K562 (cell line): Measurements from ENCODE around the gene ZNF337. TPM values are rescaled to one million over a fixed set of nuclear protein-coding genes. Genes with fewer than 3 reads are reported as not detected.

Experiments used
- ATAC-seq: fragments of 200-7000 bp; cut with Tn5 transposase; 3 replicates; pipeline ENCODE4 v1.9.1; 2020; ENCODE audit warnings: moderate library complexity
- BruUV-seq: library from RNA; stranded (reverse); fragments of 400-500 nt; replicated peaks from 2 replicates; lab custom pipeline; 2021; lab: Mats Ljungman, UMichigan
- CTCF ChIA-PET: fragments of 300-600 bp; formaldehyde crosslinking; extraction: SDS; loops from one replicate; lab custom pipeline; 2021; ENCODE audit warnings: low intra/inter-chr PET ratio; lab: Yijun Ruan, JAX
- POLR2A ChIA-PET: fragments of 300-600, 350-650 bp; sonication (Branson Sonifier 250); formaldehyde crosslinking; extraction: SDS; loops from one replicate; lab custom pipeline; 2021; ENCODE audit warnings: antibody characterized with exemption, inconsistent platforms; lab: Yijun Ruan, JAX
- DNase-seq, 4 experiments: peaks; one replicate each; pipeline versions ENCODE4 v3.0.0 to v3.0.0-alpha.2; 2011 to 2018; ENCODE audit warnings: low spot score in 3 of 4, mixed read lengths in 3 of 4; ENCODE audit errors: extremely low read depth in 1 of 4
- FAIRE-seq: peaks from 2 replicates; lab custom pipeline; 2011; peaks lifted over from hg19 to GRCh38; lab: Jason Lieb, UNC
- H2AFZ ChIP-seq: 2 replicates; pipeline ENCODE4 v1.6.0; 2011; ENCODE audit warnings: low read depth, low read length, control low read depth, inconsistent platforms
- H3K27ac ChIP-seq: fragments of 200-600 bp; 3 replicates; pipeline ENCODE4 v1.8.0; 2011; ENCODE audit warnings: low read depth, mild to moderate bottlenecking, control low read depth, inconsistent platforms, low read length, moderate library complexity, mixed read lengths; ENCODE audit errors: extremely low read depth
- H3K27me3 ChIP-seq, 2 experiments: fragments of 300-600 bp in 1 of 2; 2 replicates in 1 of 2; 3 replicates in 1 of 2; pipeline versions ENCODE4 v1.6.0 to v1.8.0; 2011; ENCODE audit warnings: inconsistent platforms in 2 of 2, low read length in 2 of 2, mild to moderate bottlenecking in 1 of 2, mixed read lengths in 1 of 2, moderate library complexity in 1 of 2; ENCODE audit not compliant: control insufficient read depth in 2 of 2, insufficient read depth in 2 of 2
- H3K36me3 ChIP-seq: fragments of 300-600 bp; 3 replicates; pipeline ENCODE4 v1.8.0; 2011; ENCODE audit warnings: mild to moderate bottlenecking, low read length, inconsistent platforms; ENCODE audit not compliant: control insufficient read depth, insufficient read depth
- H3K4me1 ChIP-seq, 2 experiments: fragments of 200-600 bp in 1 of 2; replicated peaks in 1 of 2; 2 replicates in 1 of 2; 3 replicates in 1 of 2; pipeline versions ENCODE4 v1.5.1 to v1.8.0; 2011; ENCODE audit warnings: inconsistent platforms in 2 of 2, low read length in 2 of 2, mild to moderate bottlenecking in 1 of 2, mixed read lengths in 1 of 2, moderate library complexity in 1 of 2; ENCODE audit not compliant: control insufficient read depth in 2 of 2, insufficient read depth in 2 of 2
- H3K4me2 ChIP-seq: 2 replicates; pipeline ENCODE4 v1.6.1; 2011; ENCODE audit warnings: low read length, control low read depth, inconsistent platforms, mixed read lengths; ENCODE audit not compliant: insufficient read depth
- H3K4me3 ChIP-seq: fragments of 200-600 bp; sonication (generic), shearing (Covaris generic); 2 replicates; pipeline ENCODE4 v1.5.1; 2016; ENCODE audit warnings: control low read depth, inconsistent platforms
- H3K79me2 ChIP-seq: fragments of 200-600 bp; 3 replicates; pipeline ENCODE4 v1.8.0; 2011; ENCODE audit warnings: low read length, inconsistent platforms; ENCODE audit not compliant: control insufficient read depth, insufficient read depth
- H3K9ac ChIP-seq, 2 experiments: 2 replicates each; pipeline versions ENCODE4 v1.6.0 to v1.6.1; 2011; ENCODE audit warnings: low read depth in 2 of 2, low read length in 2 of 2, control low read depth in 1 of 2, inconsistent platforms in 1 of 2, mild to moderate bottlenecking in 1 of 2, mixed read lengths in 1 of 2; ENCODE audit not compliant: insufficient read depth in 1 of 2
- H3K9me1 ChIP-seq: one replicate; pipeline ENCODE4 v1.6.0; 2011; ENCODE audit warnings: inconsistent platforms, mild to moderate bottlenecking, low read length, moderate library complexity; ENCODE audit not compliant: control insufficient read depth, insufficient read depth
- H3K9me3 ChIP-seq: replicated peaks from 2 replicates; pipeline ENCODE4 v1.5.1; 2011; ENCODE audit warnings: low read depth, low read length, inconsistent platforms; ENCODE audit not compliant: control insufficient read depth, insufficient read depth
- H4K20me1 ChIP-seq: replicated peaks from 2 replicates; pipeline ENCODE4 v1.6.1; 2011; ENCODE audit warnings: low read length, inconsistent platforms, mixed read lengths; ENCODE audit not compliant: control insufficient read depth, insufficient read depth
- CREB5 ChIP-seq: fragments of 250-450 bp; sonication (Bioruptor Pico); IDR thresholded peaks from 2 replicates; pipeline ENCODE4 v1.5.0; 2020; ENCODE audit warnings: mild to moderate bottlenecking
- HMGN3 ChIP-seq: IDR thresholded peaks from 2 replicates; pipeline ENCODE4 v1.6.1; 2011; ENCODE audit warnings: borderline replicate concordance, low read depth, mild to moderate bottlenecking, mixed read lengths, low read length; ENCODE audit not compliant: insufficient read length; ENCODE audit errors: extremely low read depth
- KLF10 ChIP-seq: fragments of 250-450 bp; sonication (Bioruptor Pico); IDR thresholded peaks from 2 replicates; pipeline ENCODE4 v1.6.1; 2021; ENCODE audit warnings: matching md5 sums
- MYNN ChIP-seq, 2 experiments: sonication (generic); formaldehyde crosslinking in 1 of 2; IDR thresholded peaks; 2 replicates each; pipeline versions ENCODE4 v1.5.0 to v1.6.1; 2016 to 2020; ENCODE audit warnings: antibody characterized with exemption in 1 of 2, missing genetic modification reagents in 1 of 2
- REST ChIP-seq, 2 experiments: fragments of 450-650 bp; formaldehyde crosslinking in 1 of 2; IDR thresholded peaks; 2 replicates each; pipeline versions ENCODE4 v1.4.0 to v1.6.1; 2014 to 2020; ENCODE audit warnings: mild to moderate bottlenecking in 2 of 2, borderline replicate concordance in 1 of 2, low read depth in 1 of 2
- ZBTB9 ChIP-seq: fragments of 450-650 bp; formaldehyde crosslinking; IDR thresholded peaks from 2 replicates; pipeline ENCODE4 v1.4.0; 2020; ENCODE audit warnings: mild to moderate bottlenecking, moderate library complexity
- ZNF23 ChIP-seq: fragments of 250-450 bp; sonication (Bioruptor Pico); IDR thresholded peaks from 2 replicates; pipeline ENCODE4 v1.4.0; 2020; ENCODE audit warnings: mild to moderate bottlenecking
- WGBS: fragments of 100-300 bp; shearing (Covaris generic); methylation state at CpG from one replicate; pipeline ENCODE4 v1.1.6; 2016; ENCODE audit warnings: low coverage, mixed read lengths; ENCODE audit not compliant: insufficient coverage; ENCODE audit errors: missing lambda C conversion rate; 5-methylcytosine and 5-hydroxymethylcytosine counted together
- in situ Hi-C: fragments of 300-500 bp; cut with MboI; formaldehyde crosslinking; loops from 4 replicates; pipeline ENCODE4 v1.15.0; 2018; ENCODE audit warnings: inconsistent platforms, mixed read lengths
- intact Hi-C: fragments of 100-400 bp; cut with micrococcal nuclease; formaldehyde crosslinking; loops from 2 replicates; pipeline ENCODE4 v1.14.2; 2022
- polyA plus RNA-seq, 8 experiments: library from polyadenylated mRNA; depleted of rRNA in 4 of 8; stranded (reverse) in 5 of 8; unstranded in 3 of 8; fragments of >200 nt; fragmentation: Nextera tagmentation in 2 of 8; fragmentation: Illumina TruSeq in 1 of 8; extraction: Ambion mirVana in 2 of 8; extraction: Trizol in 1 of 8; gene quantifications; 2 replicates each; pipeline versions ENCODE4 v1.2.1 to v1.2.3, GENCODE V29; 2011 to 2014; ENCODE audit warnings: inconsistent platforms in 1 of 8, missing spikeins in 1 of 8
- total RNA-seq, 7 experiments: library from RNA; depleted of rRNA in 6 of 7; stranded (reverse); fragments of >200 nt in 6 of 7; fragmentation: Illumina TruSeq in 2 of 7; extraction: Trizol in 2 of 7; gene quantifications; 2 replicates each; pipeline versions ENCODE4 v1.2.1 to v1.2.3, GENCODE V29; 2011 to 2021; ENCODE audit warnings: low replicate concordance in 1 of 7

ZNF337 gene
- total and polyA plus RNA-seq, 9 of the 15 experiments (the other 6 are each of a cell fraction or from before 2014, with no cell fraction given) = 0.25 to 5.6 (median 3.5) TPM

- 27% methylated on average over 5 of the region's 8 CpGs for WGBS
- Histone ChIP-seq H4K20me1 (no peaks in the 10 kb centered on the region), H3K79me2 (no peaks in the 10 kb centered on the region), H3K4me1 (no peaks in the 10 kb centered on the region), H3K27me3 (no peaks in the 10 kb centered on the region), H3K4me3 (no peak overlapping the region), H2AFZ (no peak overlapping the region), H3K9me1 (no peaks in the 10 kb centered on the region), H3K36me3 (peaks cover 3% of the 10 kb centered on the region; the same call in 1 of the 3 replicates), H3K4me2 (no peak overlapping the region), H3K9ac (no peak overlapping the region), H3K9me3 (no peaks in the 10 kb centered on the region), H3K27ac (no peak overlapping the region)
- FAIRE-seq (no peak), DNase-seq (no peak), ATAC-seq (peak; percentile 57)
- POLR2A ChIA-PET = no interaction called here
- CTCF ChIA-PET = no interaction called here
- intact Hi-C loops (no loop called here), in situ Hi-C loops (no loop called here)
- BruUV-seq = no TSS peak
- TF ChIP-seq MYNN (IDR thresholded peaks at IDR 0.05) (peak; percentile 93), MYNN (CRISPR knock-in tag; IDR thresholded peaks at IDR 0.05) (peak; percentile 59; the same call in 1 of the 2 replicates), REST (IDR thresholded peaks at IDR 0.05; ENCODE audit: borderline replicate concordance) (0 out of 2 replicates have a peak, but pooled peaks have one; percentile 21), REST (CRISPR knock-in tag; IDR thresholded peaks at IDR 0.05; ENCODE audit: low read depth) (no peak), ZBTB9 (no peak), KLF10 (no peak), ZNF23 (CRISPR knock-in tag) (no peak), HMGN3 (no peak), CREB5 (CRISPR knock-in tag) (no peak)
These were observed 10.3 kb downstream of the ZNF337 start for GRCh38 chr20:25686081-25687067.
